Vagina (tissue), 2 donors: Measurements from ENCODE around the gene DSC1.

Experiments used
- CTCF ChIP-seq, 3 experiments: fragments of 450-650 bp in 2 of 3; fragments of 200-600 bp in 1 of 3; sonication (generic) in 1 of 3; IDR thresholded peaks; one replicate each; pipeline ENCODE4 v1.5.1; 2017 to 2019; ENCODE audit warnings: antibody characterized with exemption in 3 of 3, mild to moderate bottlenecking in 2 of 3, moderate library complexity in 2 of 3
- POLR2A ChIP-seq, 2 donors: fragments of 450-650 bp; IDR thresholded peaks; one replicate each; pipeline ENCODE4 v1.6.1; 2017; ENCODE audit warnings: antibody characterized with exemption in 2 of 2, mild to moderate bottlenecking in 2 of 2, moderate library complexity in 2 of 2

GRCh38 chr18:31206787-31207381 lies 44.2 kb upstream of the DSC1 start:
- TF ChIP-seq POLR2A (IDR thresholded peaks at IDR 0.05) (no peak), CTCF (IDR thresholded peaks at IDR 0.05) (no peak)
